Gastroesophageal sphincter (tissue), 3 donors: ENCODE measurements around the gene LIN52.

Experiments used
- CTCF ChIP-seq, 4 experiments: fragments of 200-600 bp in 2 of 4; fragments of 450-650 bp in 2 of 4; sonication (generic) in 1 of 4; IDR thresholded peaks; one replicate each; pipeline ENCODE4 v1.5.1; 2017 to 2019; ENCODE audit warnings: antibody characterized with exemption in 4 of 4, mild to moderate bottlenecking in 2 of 4, moderate library complexity in 2 of 4
- POLR2A ChIP-seq, 2 donors: fragments of 450-650 bp; IDR thresholded peaks; one replicate each; pipeline ENCODE4 v1.6.1; 2017; ENCODE audit warnings: antibody characterized with exemption in 2 of 2, mild to moderate bottlenecking in 2 of 2, moderate library complexity in 1 of 2

DNA sequence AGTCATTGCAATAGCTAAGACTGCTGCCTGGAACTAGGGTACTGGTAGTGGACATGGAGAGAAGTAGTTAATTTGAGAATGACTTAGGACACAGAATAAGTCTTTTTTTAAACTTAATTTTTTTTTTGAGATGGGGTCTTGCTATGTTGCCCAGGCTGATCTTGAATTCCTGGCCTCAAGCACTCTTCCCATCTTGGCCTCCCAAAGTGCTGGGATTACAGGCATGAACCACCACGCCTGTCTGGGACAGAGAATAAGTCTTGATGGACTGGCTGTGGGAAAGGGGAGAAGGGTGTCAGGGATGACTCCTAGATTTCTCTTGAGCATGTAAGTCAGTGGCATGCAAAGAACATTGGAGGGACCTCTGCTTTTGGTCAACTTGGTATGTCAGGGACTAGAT lies 42.9 kb downstream of the LIN52 start:
- TF ChIP-seq POLR2A (IDR thresholded peaks at IDR 0.05) (no peak), CTCF (IDR thresholded peaks at IDR 0.05) (no peak)
